CD4-positive, alpha-beta T cell (primary cell): ENCODE measurements around the gene MAPKAP1. TPM values are rescaled to one million over a fixed set of nuclear protein-coding genes. Genes with fewer than 3 reads are reported as not detected.
A peak's percentile ranks its signal among the peaks of the same experiment; 100 is the strongest.

ENCODE experiments used
- ATAC-seq: fragments of 200-7000 bp; cut with Tn5 transposase; one replicate; pipeline ENCODE4 v1.10.0; 2022; ENCODE audit warnings: mild to moderate bottlenecking; ENCODE audit not compliant: poor library complexity
- CTCF ChIA-PET: fragments of 350-600 bp; sonication (Branson Sonifier 250); formaldehyde crosslinking; loops from one replicate; lab custom pipeline; 2021; ENCODE audit warnings: antibody characterized with exemption, inconsistent platforms; lab: Charles Lee
- POLR2A ChIA-PET: fragments of 350-600 bp; sonication (Branson Sonifier 250); formaldehyde crosslinking; loops from one replicate; lab custom pipeline; 2021; ENCODE audit warnings: antibody characterized with exemption, inconsistent platforms; lab: Charles Lee
- DNase-seq, 14 experiments: peaks; one replicate each; pipeline ENCODE4 v3.0.0-alpha.2; 2013 to 2020; ENCODE audit warnings: mixed read lengths in 2 of 14
- H3K27ac ChIP-seq, 2 donors: one replicate each; pipeline versions ENCODE4 v1.5.1 to v1.7.0; 2013; ENCODE audit warnings: low read length in 2 of 2, low read depth in 1 of 2, mild to moderate bottlenecking in 1 of 2
- H3K27me3 ChIP-seq, 2 experiments: 1 replicate in 1 of 2; 2 replicates in 1 of 2; pipeline versions ENCODE4 v1.6.1 to v1.7.0; 2013; ENCODE audit warnings: low read length in 2 of 2, control low read depth in 1 of 2, mild to moderate bottlenecking in 1 of 2, moderate library complexity in 1 of 2; ENCODE audit not compliant: insufficient read depth in 2 of 2, control insufficient read depth in 1 of 2
- H3K36me3 ChIP-seq: one replicate; pipeline ENCODE4 v1.6.1; 2013; ENCODE audit warnings: low read length, control low read depth; ENCODE audit not compliant: insufficient read depth
- H3K4me1 ChIP-seq: one replicate; pipeline ENCODE4 v1.6.1; 2013; ENCODE audit warnings: low read length, control low read depth; ENCODE audit not compliant: insufficient read depth
- H3K4me3 ChIP-seq: one replicate; pipeline ENCODE4 v1.5.1; 2013; ENCODE audit warnings: mild to moderate bottlenecking, low read length, moderate library complexity
- H3K9me3 ChIP-seq, 2 experiments: 1 replicate in 1 of 2; 2 replicates in 1 of 2; pipeline versions ENCODE4 v1.6.1 to v1.7.0; 2013; ENCODE audit warnings: low read length in 2 of 2, mild to moderate bottlenecking in 2 of 2, control low read depth in 1 of 2, moderate library complexity in 1 of 2; ENCODE audit not compliant: control insufficient read depth in 1 of 2, insufficient read depth in 1 of 2
- H3K27ac Mint-ChIP-seq: one replicate; pipeline ENCODE4 v1.8.0; 2020; ENCODE audit warnings: mixed read lengths
- H3K27me3 Mint-ChIP-seq: one replicate; pipeline ENCODE4 v1.8.0; 2021; ENCODE audit warnings: mixed read lengths
- H3K36me3 Mint-ChIP-seq: one replicate; pipeline ENCODE4 v1.8.0; 2021; ENCODE audit warnings: low read depth, mixed read lengths
- H3K4me1 Mint-ChIP-seq: one replicate; pipeline ENCODE4 v1.8.0; 2021; ENCODE audit warnings: low read depth, mixed read lengths
- H3K4me3 Mint-ChIP-seq: one replicate; pipeline ENCODE4 v1.8.0; 2020; ENCODE audit warnings: mild to moderate bottlenecking, mixed read lengths
- H3K9me3 Mint-ChIP-seq: one replicate; pipeline ENCODE4 v1.8.0; 2020; ENCODE audit warnings: mixed read lengths
- CTCF ChIP-seq: fragments of 200-600 bp; IDR thresholded peaks from one replicate; pipeline ENCODE4 v1.8.0; 2022; ENCODE audit warnings: antibody characterized with exemption, mild to moderate bottlenecking
- intact Hi-C, 2 experiments: fragments of 100-400 bp; cut with DNase I in 1 of 2; cut with micrococcal nuclease in 1 of 2; formaldehyde crosslinking; loops; one replicate each; pipeline versions ENCODE4 v1.15.1 to v1.9.0; 2023 to 2025; cut with DNase I, micrococcal nuclease
- total RNA-seq, 174 experiments: library from RNA in 2 of 174; stranded (reverse) in 2 of 174; gene quantifications; one replicate each; pipeline ENCODE4 v1.2.3 and lab custom pipeline; 2021 to 2026

The MAPKAP1 gene
- total RNA-seq, 2 experiments from 2014 or later = 40.3 to 44.9 TPM

- Histone ChIP-seq H3K4me3 (no peak overlapping the region), H3K36me3 (no peaks in the 10 kb centered on the region), H3K27me3 (no peaks in the 10 kb centered on the region), H3K4me1 (no peaks in the 10 kb centered on the region), H3K9me3 (no peaks in the 10 kb centered on the region), H3K27ac (no peak overlapping the region)
- TF ChIP-seq CTCF = no peak
- no peak for ATAC-seq
- Mint-ChIP-seq H3K4me3 (no peak overlapping the region), H3K27ac (no peak overlapping the region), H3K27me3 (no peaks in the 10 kb centered on the region), H3K9me3 (no peaks in the 10 kb centered on the region), H3K4me1 (no peaks in the 10 kb centered on the region), H3K36me3 (no peaks in the 10 kb centered on the region)
- intact Hi-C loops = no loop called here
- ChIA-PET POLR2A (no interaction called here), CTCF (interaction anchor here (1.2 kb wide), 1 partner anchor 19 kb away, joined by 4 read pairs; no protein-coding TSS in a partner anchor)
- DNase-seq = no peak
These were observed 19.6 kb upstream of the MAPKAP1 start for GRCh38 chr9:125726456-125727132.

- Mint-ChIP-seq H3K4me3 (peak overlapping the region; percentile 89), H3K27me3 (peaks cover 7% of the 10 kb centered on the region), H3K27ac (peak overlapping the region; percentile 89), H3K9me3 (no peaks in the 10 kb centered on the region), H3K4me1 (peaks cover 50% of the 10 kb centered on the region), H3K36me3 (peaks cover 6% of the 10 kb centered on the region)
- TF ChIP-seq CTCF = no peak
- no peaks in the 10 kb centered on the region for H3K9me3 ChIP-seq
- peak overlapping the region; percentile 59 for H3K4me3 ChIP-seq
- no peaks in the 10 kb centered on the region for H3K27me3 ChIP-seq
- ChIA-PET POLR2A (interaction anchor here (1.0 to 1.8 kb wide), 6 partner anchors 38 to 213 kb away, joined by 3 to 15 read pairs (median 6); no protein-coding TSS in a partner anchor), CTCF (no interaction called here)
- no peak for DNase-seq
- intact Hi-C loops = loop anchor here (1.0 to 5.0 kb wide), 3 partner anchors 38 to 840 kb away; partner anchors contain the start of gene PBX3 (in 1 of the 2)
- H3K27ac ChIP-seq = peak overlapping the region; percentile 26 to 67
- ATAC-seq = no peak
- H3K36me3 ChIP-seq = no peaks in the 10 kb centered on the region
- peaks cover 28% of the 10 kb centered on the region for H3K4me1 ChIP-seq
These were observed 430 bp upstream of the MAPKAP1 start for GRCh38 chr9:125707472-125707804.

GRCh38 chr9:125705893-125706292, 1.1 kb downstream of the MAPKAP1 start:
- H3K27me3 ChIP-seq = no peaks in the 10 kb centered on the region
- ATAC-seq (no peak), DNase-seq (no peak)
- H3K36me3 ChIP-seq = no peaks in the 10 kb centered on the region
- no peak overlapping the region for H3K27ac ChIP-seq
- H3K4me1 ChIP-seq = peaks cover 28% of the 10 kb centered on the region
- intact Hi-C loops = loop anchor here (2.0 to 5.0 kb wide), 2 partner anchors 41 to 839 kb away; partner anchors contain the start of gene PBX3 (in 1 of the 2)
- Mint-ChIP-seq H3K27me3 (peaks cover 7% of the 10 kb centered on the region), H3K27ac (peak overlapping the region; percentile 56), H3K4me3 (peak overlapping the region; percentile 86), H3K4me1 (peaks cover 57% of the 10 kb centered on the region), H3K36me3 (peaks cover 6% of the 10 kb centered on the region), H3K9me3 (no peaks in the 10 kb centered on the region)
- ChIA-PET POLR2A (interaction anchor here (1.8 kb wide), 2 partner anchors 118 to 124 kb away, joined by 7 to 15 read pairs; no protein-coding TSS in a partner anchor), CTCF (no interaction called here)
- no peaks in the 10 kb centered on the region for H3K9me3 ChIP-seq
- H3K4me3 ChIP-seq = peak overlapping the region; percentile 59
- no peak for TF ChIP-seq CTCF
